Lower leg skin (tissue), 3 donors: ENCODE data around the gene SIPA1L2.

ENCODE experiments used
- CTCF ChIP-seq, 3 donors: fragments of 450-650 bp; IDR thresholded peaks; one replicate each; pipeline ENCODE4 v1.5.1; 2016; ENCODE audit warnings: antibody characterized with exemption in 3 of 3, mild to moderate bottlenecking in 3 of 3, moderate library complexity in 2 of 3
- POLR2A ChIP-seq, 2 donors: fragments of 450-650 bp; IDR thresholded peaks; one replicate each; pipeline ENCODE4 v1.6.1; 2016 to 2017; ENCODE audit warnings: antibody characterized with exemption in 2 of 2, mild to moderate bottlenecking in 1 of 2, moderate library complexity in 1 of 2

GRCh38 chr1:232667778-232668165 is 37.8 kb upstream of the SIPA1L2 start:
- no peak for TF ChIP-seq CTCF (IDR thresholded peaks at IDR 0.05)
- no peak for TF ChIP-seq POLR2A (IDR thresholded peaks at IDR 0.05)
